Retinal pigment epithelial cell (primary cell): Measurements from ENCODE around the gene IL27RA.
"Not testable (repeated sequence)": the region's sequence is repeated elsewhere in the genome, so short reads cannot be mapped to it uniquely, and the experiment has no call there.

Experiments
- DNase-seq: peaks from one replicate; pipeline ENCODE4 v3.0.0-alpha.2; 2010; ENCODE audit warnings: low read depth
- H3K4me3 ChIP-seq: 2 replicates; pipeline ENCODE4 v1.5.1; 2011; ENCODE audit warnings: mild to moderate bottlenecking, low read length, control low read depth, moderate library complexity
- CTCF ChIP-seq: conservative IDR thresholded peaks from 2 replicates; pipeline ENCODE4 v1.5.1; 2011; ENCODE audit warnings: low read depth, low read length, control low read depth, inconsistent platforms

Gene IL27RA

GRCh38 chr19:14006085-14006765 is 25.3 kb upstream of the IL27RA start, which contains the start of gene RFX1:
Gene RFX1, minus strand, starts transcription at chr19:14006320. Its CDS starts 12,477 bp downstream, at chr19:13993843.
- peak within 1 kb of the TSS; percentile 66 for H3K4me3 ChIP-seq
- DNase-seq = peak; percentile 100
- TF ChIP-seq CTCF = no peak

GRCh38 chr19:14006766-14007562 is 24.6 kb upstream of the IL27RA start:
- no peak for DNase-seq

GRCh38 chr19:14012378-14012915 is 19.1 kb upstream of the IL27RA start:
- H3K4me3 ChIP-seq = no peak overlapping the region
- no peak for DNase-seq
- no peak for TF ChIP-seq CTCF

More at GRCh38 chr19:14006766-14007562, 24.6 kb upstream of the IL27RA start:
- no peak for TF ChIP-seq CTCF
- peak overlapping the region; percentile 66 for H3K4me3 ChIP-seq

- no peak overlapping the region for H3K4me3 ChIP-seq
- no peak for DNase-seq
- no peak for TF ChIP-seq CTCF
Measured at GRCh38 chr19:14015524-14016035, 16.0 kb upstream of the IL27RA start.

GRCh38 chr19:14019100-14019499 is 12.5 kb upstream of the IL27RA start:
- H3K4me3 ChIP-seq = no peak overlapping the region
- TF ChIP-seq CTCF = no peak
- no peak for DNase-seq

GRCh38 chr19:14019739-14020138 is 11.8 kb upstream of the IL27RA start:
- not testable (repeated sequence) for H3K4me3 ChIP-seq, DNase-seq

- TF ChIP-seq CTCF = no peak
- no peak overlapping the region for H3K4me3 ChIP-seq
- no peak for DNase-seq
Measured at GRCh38 chr19:14021474-14021873, 10.1 kb upstream of the IL27RA start.
